H1 (cell line): ENCODE measurements around the gene CCDC38. TPM values are rescaled to one million over a fixed set of nuclear protein-coding genes. Genes with fewer than 3 reads are reported as not detected.

Source experiments
- CTCF ChIA-PET: fragments of 300-600 bp; sonication (Branson Sonifier 250); formaldehyde crosslinking; loops from one replicate; lab custom pipeline; 2021; ENCODE audit not compliant: partially characterized antibody; lab: Charles Lee
- POLR2A ChIA-PET: fragments of 300-600 bp; sonication (Branson Sonifier 250); formaldehyde crosslinking; loops from one replicate; lab custom pipeline; 2021; ENCODE audit warnings: inconsistent platforms; ENCODE audit not compliant: partially characterized antibody; lab: Charles Lee
- DNase-seq, 2 experiments: peaks; one replicate each; pipeline versions ENCODE4 v3.0.0 to v3.0.0-alpha.2; 2010 to 2022; ENCODE audit warnings: low spot score in 2 of 2, low read depth in 1 of 2, mixed read lengths in 1 of 2
- FAIRE-seq: peaks from 2 replicates; lab custom pipeline; 2011; peaks lifted over from hg19 to GRCh38; lab: Jason Lieb, UNC
- H2AFZ ChIP-seq: 2 replicates; pipeline ENCODE4 v1.8.1; 2012; ENCODE audit warnings: low read length, inconsistent platforms
- H2AK5ac ChIP-seq: 2 replicates; pipeline ENCODE4 v1.6.1; 2013; ENCODE audit warnings: low read depth, low read length
- H2BK120ac ChIP-seq: replicated peaks from 2 replicates; pipeline ENCODE3; 2013; ENCODE audit warnings: low read depth, low read length, inconsistent platforms
- H2BK12ac ChIP-seq: 2 replicates; pipeline ENCODE4 v1.6.1; 2013; ENCODE audit warnings: low read depth, low read length
- H2BK15ac ChIP-seq: 2 replicates; pipeline ENCODE4 v1.6.1; 2013; ENCODE audit warnings: low read length
- H2BK20ac ChIP-seq: 2 replicates; pipeline ENCODE4 v1.6.1; 2013; ENCODE audit warnings: low read length
- H2BK5ac ChIP-seq: 2 replicates; pipeline ENCODE4 v1.6.1; 2013; ENCODE audit warnings: low read depth, low read length
- H3K14ac ChIP-seq: 2 replicates; pipeline ENCODE4 v1.6.1; 2013; ENCODE audit warnings: inconsistent platforms; ENCODE audit not compliant: insufficient read length
- H3K18ac ChIP-seq: 2 replicates; pipeline ENCODE4 v1.6.1; 2013; ENCODE audit warnings: low read length; ENCODE audit errors: extremely low read depth
- H3K23ac ChIP-seq: 2 replicates; pipeline ENCODE4 v1.6.1; 2013; ENCODE audit warnings: inconsistent platforms; ENCODE audit not compliant: insufficient read length
- H3K23me2 ChIP-seq: 2 replicates; pipeline ENCODE4 v1.6.1; 2013; ENCODE audit warnings: low read depth, low read length
- H3K27ac ChIP-seq: 2 replicates; pipeline ENCODE4 v1.6.1; 2011; ENCODE audit warnings: low read depth, low read length, inconsistent platforms
- H3K27me3 ChIP-seq, 4 experiments: replicated peaks in 1 of 4; 1 replicate in 1 of 4; 2 replicates in 3 of 4; pipeline versions ENCODE4 v1.6.1 to v1.8.1; 2011 to 2013; ENCODE audit warnings: low read length in 3 of 4, mild to moderate bottlenecking in 3 of 4, inconsistent platforms in 2 of 4, mixed read lengths in 2 of 4, moderate library complexity in 1 of 4; ENCODE audit not compliant: control insufficient read depth in 3 of 4, insufficient read depth in 3 of 4; ENCODE audit errors: extremely low read depth in 1 of 4
- H3K36me3 ChIP-seq, 4 experiments: 2 replicates each; pipeline versions ENCODE4 v1.6.1 to v1.8.1; 2011 to 2013; ENCODE audit warnings: mild to moderate bottlenecking in 4 of 4, low read length in 3 of 4, moderate library complexity in 2 of 4, control low read depth in 1 of 4, inconsistent platforms in 1 of 4; ENCODE audit not compliant: insufficient read depth in 4 of 4, control insufficient read depth in 2 of 4
- H3K4ac ChIP-seq: replicated peaks from 2 replicates; pipeline ENCODE3; 2013; ENCODE audit warnings: low read length, low read depth, mixed read lengths, inconsistent platforms; ENCODE audit not compliant: insufficient read length
- H3K4me1 ChIP-seq, 4 experiments: replicated peaks in 1 of 4; 1 replicate in 1 of 4; 2 replicates in 3 of 4; pipeline versions ENCODE4 v1.6.1 to v1.8.1; 2011 to 2013; ENCODE audit warnings: low read length in 3 of 4, inconsistent platforms in 2 of 4, mixed read lengths in 1 of 4; ENCODE audit not compliant: insufficient read depth in 4 of 4, control insufficient read depth in 3 of 4
- H3K4me2 ChIP-seq, 2 experiments: 2 replicates each; pipeline versions ENCODE4 v1.6.1 to v1.8.1; 2011 to 2013; ENCODE audit warnings: low read depth in 2 of 2, low read length in 2 of 2, control low read depth in 1 of 2, inconsistent platforms in 1 of 2, mild to moderate bottlenecking in 1 of 2; ENCODE audit not compliant: insufficient read depth in 1 of 2
- H3K4me3 ChIP-seq, 4 experiments: fragments of 200-600, 300-600 bp in 1 of 4; sonication (generic), shearing (Covaris generic), sonication (Bioruptor Twin) in 1 of 4; 2 replicates each; pipeline versions ENCODE4 v1.5.1 to v1.8.1; 2011 to 2016; ENCODE audit warnings: low read length in 4 of 4, low read depth in 3 of 4, control low read depth in 2 of 4, inconsistent platforms in 2 of 4, mild to moderate bottlenecking in 2 of 4, mixed read lengths in 1 of 4, moderate library complexity in 1 of 4; ENCODE audit not compliant: insufficient read depth in 2 of 4; ENCODE audit errors: extremely low read depth in 1 of 4
- H3K56ac ChIP-seq: replicated peaks from 2 replicates; pipeline ENCODE3; 2013; ENCODE audit warnings: low read depth, mild to moderate bottlenecking, mixed read lengths, low read length, inconsistent platforms; ENCODE audit not compliant: insufficient read length
- H3K79me1 ChIP-seq: 2 replicates; pipeline ENCODE4 v1.6.1; 2013; ENCODE audit warnings: low read depth, low read length, control low read depth
- H3K79me2 ChIP-seq, 2 experiments: 2 replicates each; pipeline versions ENCODE4 v1.6.1 to v1.8.1; 2012 to 2013; ENCODE audit warnings: low read length in 2 of 2, mild to moderate bottlenecking in 2 of 2, inconsistent platforms in 1 of 2; ENCODE audit not compliant: insufficient read depth in 2 of 2, control insufficient read depth in 1 of 2
- H3K9ac ChIP-seq, 4 experiments: replicated peaks in 1 of 4; 1 replicate in 1 of 4; 2 replicates in 3 of 4; pipeline versions ENCODE4 v1.6.1 to v1.8.1; 2011 to 2013; ENCODE audit warnings: low read depth in 3 of 4, low read length in 3 of 4, control low read depth in 2 of 4, mild to moderate bottlenecking in 2 of 4, moderate library complexity in 2 of 4, inconsistent platforms in 1 of 4; ENCODE audit errors: extremely low read depth in 1 of 4
- H3K9me3 ChIP-seq, 2 experiments: 2 replicates each; pipeline versions ENCODE4 v1.6.1 to v1.8.1; 2012 to 2013; ENCODE audit warnings: mild to moderate bottlenecking in 2 of 2, moderate library complexity in 2 of 2, control low read depth in 1 of 2, inconsistent platforms in 1 of 2, low read depth in 1 of 2, low read length in 1 of 2, mixed read lengths in 1 of 2; ENCODE audit not compliant: insufficient read depth in 2 of 2
- H4K20me1 ChIP-seq, 2 experiments: replicated peaks in 1 of 2; 2 replicates each; pipeline versions ENCODE3 to v1.8.1; 2011 to 2013; ENCODE audit warnings: inconsistent platforms in 2 of 2, low read length in 2 of 2, mild to moderate bottlenecking in 1 of 2; ENCODE audit not compliant: insufficient read depth in 2 of 2, control insufficient read depth in 1 of 2
- H4K5ac ChIP-seq: 2 replicates; pipeline ENCODE4 v1.6.1; 2013; ENCODE audit warnings: low read length, low read depth, mixed read lengths, inconsistent platforms; ENCODE audit not compliant: insufficient read length
- H4K8ac ChIP-seq: 2 replicates; pipeline ENCODE4 v1.8.0; 2013; ENCODE audit warnings: mild to moderate bottlenecking, moderate library complexity, low read length, inconsistent platforms; ENCODE audit not compliant: insufficient read depth; ENCODE audit errors: extremely low read depth
- H4K91ac ChIP-seq: replicated peaks from 2 replicates; pipeline ENCODE3; 2013; ENCODE audit warnings: low read length, mixed read lengths, inconsistent platforms; ENCODE audit not compliant: insufficient read length
- CEBPB ChIP-seq: IDR thresholded peaks from 2 replicates; pipeline ENCODE4 v1.6.1; 2012; ENCODE audit warnings: low read depth, low read length
- CTCF ChIP-seq, 3 experiments: IDR thresholded peaks; 1 replicate in 2 of 3; 2 replicates in 1 of 3; pipeline versions ENCODE4 v1.5.1 to v1.6.1; 2011; ENCODE audit warnings: low read length in 3 of 3, mild to moderate bottlenecking in 3 of 3, inconsistent platforms in 2 of 3, low read depth in 1 of 3, moderate library complexity in 1 of 3; ENCODE audit not compliant: insufficient read depth in 1 of 3; ENCODE audit errors: control extremely low read depth in 1 of 3
- E2F6 ChIP-seq: IDR thresholded peaks from 2 replicates; pipeline ENCODE4 v1.6.1; 2012; ENCODE audit warnings: inconsistent platforms
- EGR1 ChIP-seq: IDR thresholded peaks from 2 replicates; pipeline ENCODE4 v1.6.1; 2011; ENCODE audit warnings: low read depth, low read length, borderline replicate concordance
- KDM4A ChIP-seq: IDR thresholded peaks from one replicate; pipeline ENCODE4 v1.7.1; 2012; ENCODE audit warnings: low read depth, mild to moderate bottlenecking, moderate library complexity, low read length, inconsistent platforms; ENCODE audit not compliant: severe bottlenecking
- MAX ChIP-seq: IDR thresholded peaks from 2 replicates; pipeline ENCODE4 v1.6.1; 2012; ENCODE audit warnings: inconsistent platforms
- SIRT6 ChIP-seq: IDR thresholded peaks from one replicate; pipeline ENCODE4 v1.7.1; 2012; ENCODE audit warnings: low read length, inconsistent platforms
- SIX5 ChIP-seq: IDR thresholded peaks from 2 replicates; pipeline ENCODE4 v1.6.1; 2011; ENCODE audit warnings: mild to moderate bottlenecking, low read depth, low read length
- TCF12 ChIP-seq: IDR thresholded peaks from 2 replicates; pipeline ENCODE4 v1.6.1; 2011; ENCODE audit warnings: low read depth, mild to moderate bottlenecking, low read length
- WGBS, 2 experiments: shearing (Covaris generic) in 1 of 2; methylation state at CpG; one replicate each; pipeline versions ENCODE4 v1.1.6 to v1.1.7; 2013 to 2015; ENCODE audit warnings: low lambda C conversion rate in 2 of 2, mixed read lengths in 2 of 2, inconsistent platforms in 1 of 2, low coverage in 1 of 2, missing lambda C conversion rate in 1 of 2; ENCODE audit not compliant: insufficient replicate concordance in 2 of 2, insufficient coverage in 1 of 2, insufficient read length in 1 of 2; ENCODE audit errors: extremely low coverage in 1 of 2, missing lambda C conversion rate in 1 of 2; 5-methylcytosine and 5-hydroxymethylcytosine counted together
- polyA plus RNA-seq, 7 experiments: library from polyadenylated mRNA; depleted of rRNA in 3 of 7; stranded (reverse) in 5 of 7; unstranded in 2 of 7; fragments of >200 nt in 5 of 7; fragments of 200-250 nt in 2 of 7; gene quantifications; 1 replicate in 5 of 7; 2 replicates in 1 of 7; 4 replicates in 1 of 7; pipeline versions ENCODE4 v1.2.1 to v1.2.3, GENCODE V29; 2011 to 2013; ENCODE audit warnings: missing spikeins in 2 of 7, mixed read lengths in 2 of 7
- total RNA-seq: library from RNA; stranded (reverse); fragmentation: NEBNext Ultra II Directional; extraction: Animal tissue kit (Norgen Biotek cat#: 25700); gene quantifications from 2 replicates; pipeline ENCODE4 v1.2.1, GENCODE V29; 2021

The CCDC38 gene
- total and polyA plus RNA-seq, 2 of the 8 experiments (the other 6 are each of a cell fraction or from before 2014, with no cell fraction given): not detected

GRCh38 chr12:95837240-95838038, 105.0 kb downstream of the CCDC38 start:
- ChIA-PET CTCF (interaction anchor here (0.6 kb wide), 1 partner anchor 60 kb away, joined by 3 read pairs; no protein-coding TSS in a partner anchor), POLR2A (interaction anchor here (0.8 to 1.2 kb wide), 2 partner anchors 23 to 32 kb away, joined by 3 read pairs; no protein-coding TSS in a partner anchor)
- no peak overlapping the region for H4K8ac ChIP-seq
- no peaks in the 10 kb centered on the region for H3K27me3 ChIP-seq
- no peaks in the 10 kb centered on the region for H3K79me2 ChIP-seq
- no peak overlapping the region for H2AK5ac ChIP-seq
- H3K79me1 ChIP-seq: no peaks in the 10 kb centered on the region
- no peak overlapping the region for H3K4ac ChIP-seq
- FAIRE-seq: no peak
- H3K4me3 ChIP-seq: peak overlapping the region in 1 of 4 experiments; percentile 19; a peak in 1 of 8 replicates
- H3K23ac ChIP-seq: no peak overlapping the region
- H3K56ac ChIP-seq: no peak overlapping the region
- peaks cover 0 to 3% (median 0%) of the 10 kb centered on the region in 4 experiments; a peak in 1 of 7 replicates for H3K4me1 ChIP-seq
- no peak overlapping the region for H2BK15ac ChIP-seq
- H2BK5ac ChIP-seq: no peak overlapping the region
- peak overlapping the region; percentile 21 to 68; a peak in 3 of 4 replicates for H3K4me2 ChIP-seq
- H3K23me2 ChIP-seq: no peaks in the 10 kb centered on the region; the same call in 1 of the 2 replicates
- no peak overlapping the region for H4K91ac ChIP-seq
- no peak overlapping the region for H4K5ac ChIP-seq
- H2BK12ac ChIP-seq: no peak overlapping the region
- no peak overlapping the region for H2BK120ac ChIP-seq
- H2AFZ ChIP-seq: peak overlapping the region; percentile 88
- no peak for DNase-seq
- no peak overlapping the region for H3K14ac ChIP-seq
- WGBS, 2 experiments: 53 to 65% methylated on average over 2 to 10 of the region's 10 CpGs
- H2BK20ac ChIP-seq: no peak overlapping the region
- H3K36me3 ChIP-seq: no peaks in the 10 kb centered on the region
- no peak overlapping the region; the same call in none of the 2 replicates for H3K18ac ChIP-seq
- H4K20me1 ChIP-seq: no peaks in the 10 kb centered on the region
- no peak overlapping the region for H3K27ac ChIP-seq
- H3K9me3 ChIP-seq: no peaks in the 10 kb centered on the region
- H3K9ac ChIP-seq: no peak overlapping the region
- no peak for TF ChIP-seq SIRT6
- no peak for TF ChIP-seq CTCF (IDR thresholded peaks at IDR 0.05; ENCODE audit: control extremely low read depth in 1 of 3, insufficient read depth in 1 of 3, low read depth in 1 of 3, low read length in 3 of 3)
- no peak for TF ChIP-seq EGR1
- TF ChIP-seq SIX5: no peak
- no peak for TF ChIP-seq MAX
- no peak for TF ChIP-seq KDM4A
- TF ChIP-seq E2F6: no peak
- no peak for TF ChIP-seq CEBPB
- no peak for TF ChIP-seq TCF12
